Midbrain (tissue), 1 donor: ENCODE data around the gene PCDHGB4.
"Not testable (repeated sequence)": the region's sequence is repeated elsewhere in the genome, so short reads cannot be mapped to it uniquely, and the experiment has no call there.

Experiments used
- DNase-seq: peaks from one replicate; lab custom pipeline; 2025; lab: John Stamatoyannopoulos, UW

PCDHGB4 gene

GRCh38 chr5:141366016-141366896 is 21.2 kb upstream of the PCDHGB4 start:
- no peak for DNase-seq

- DNase-seq, result no peak
Measured at GRCh38 chr5:141369994-141370848, 17.3 kb upstream of the PCDHGB4 start, which contains the start of gene PCDHGB3. PCDHGB3 (plus strand) TSS chr5:141370242; CDS start chr5:141370395, 153 bp downstream.

- DNase-seq, result no peak
Measured at GRCh38 chr5:141371572-141372475, 15.7 kb upstream of the PCDHGB4 start.

- no peak for DNase-seq
Measured at GRCh38 chr5:141373673-141374317, 13.7 kb upstream of the PCDHGB4 start, which contains the start of gene PCDHGA6. PCDHGA6 (plus strand) TSS chr5:141373891; CDS start chr5:141374084, 193 bp downstream.

GRCh38 chr5:141374627-141375026 is 12.9 kb upstream of the PCDHGB4 start:
- no peak for DNase-seq

GRCh38 chr5:141375444-141376155 is 11.9 kb upstream of the PCDHGB4 start:
- not testable (repeated sequence) for DNase-seq

GRCh38 chr5:141382469-141383294 is 4.8 kb upstream of the PCDHGB4 start, which contains the start of gene PCDHGA7:
PCDHGA7 (plus strand) TSS chr5:141382742; CDS start chr5:141382900, 158 bp downstream.
- no peak for DNase-seq

- DNase-seq, result no peak
Measured at GRCh38 chr5:141383345-141383744, 4.2 kb upstream of the PCDHGB4 start.

- DNase-seq, result no peak
Measured at GRCh38 chr5:141384471-141385267, 2.8 kb upstream of the PCDHGB4 start.

- no peak for DNase-seq
Measured at GRCh38 chr5:141388661-141389060, 1.2 kb downstream of the PCDHGB4 start.

- no peak for DNase-seq
Measured at GRCh38 chr5:141389153-141390042, 1.9 kb downstream of the PCDHGB4 start.

GRCh38 chr5:141392429-141393198 is 5.1 kb downstream of the PCDHGB4 start, which contains the start of gene PCDHGA8:
PCDHGA8 (plus strand) TSS chr5:141392633; CDS start chr5:141392814, 181 bp downstream.
- DNase-seq, result no peak

- no peak for DNase-seq
Measured at GRCh38 chr5:141393267-141393666, 5.8 kb downstream of the PCDHGB4 start.

- not testable (repeated sequence) for DNase-seq
Measured at GRCh38 chr5:141394401-141395187, 7.1 kb downstream of the PCDHGB4 start.

- not testable (repeated sequence) for DNase-seq
Measured at GRCh38 chr5:141397756-141398551, 10.5 kb downstream of the PCDHGB4 start, which contains the start of gene PCDHGB5. PCDHGB5 (plus strand) TSS chr5:141397947; CDS start chr5:141398128, 181 bp downstream.
